Measurements from ENCODE around the gene EPB41. TPM values are rescaled to one million over a fixed set of nuclear protein-coding genes. Genes with fewer than 3 reads are reported as not detected.

The EPB41 gene
- total and polyA plus RNA-seq, 2 experiments from 2014 or later: 13.2 to 60.8 TPM

GRCh38 chr1:29162025-29162424 lies 247.7 kb downstream of the EPB41 start:
- H3K9me2 ChIP-seq (replicated peaks; ENCODE audit: insufficient read depth): no peaks in the 10 kb centered on the region
- no peak overlapping the region for H3K4me2 ChIP-seq
- H3K36me3 ChIP-seq (replicated peaks; ENCODE audit: insufficient read depth, low read depth): peaks cover 9% of the 10 kb centered on the region
- H4K20me1 ChIP-seq (ENCODE audit: insufficient read depth, poor library complexity, severe bottlenecking): peaks cover 67% of the 10 kb centered on the region
- no peaks in the 10 kb centered on the region for H3K9me3 ChIP-seq (ENCODE audit: low read depth)
- TF ChIP-seq EZH2 (IDR thresholded peaks at IDR 0.05; ENCODE audit: borderline replicate concordance): no peak
- no peak for TF ChIP-seq CTCF (IDR thresholded peaks at IDR 0.05; ENCODE audit: poor library complexity)
- no peak for TF ChIP-seq EZH2phosphoT487 (IDR thresholded peaks at IDR 0.05; ENCODE audit: low read depth, severe bottlenecking, unreplicated experiment)
- no peak for DNase-seq (ENCODE audit: low spot score)
- H3K27me3 ChIP-seq: no peaks in the 10 kb centered on the region
- peaks cover 44% of the 10 kb centered on the region for H3K4me1 ChIP-seq (ENCODE audit: insufficient read depth)
- peak overlapping the region; percentile 41 for H3K27ac ChIP-seq
- peaks cover 89% of the 10 kb centered on the region for H3K79me2 ChIP-seq
- 46% methylated on average over 4 of the region's 4 CpGs for WGBS (ENCODE audit: low lambda C conversion rate, missing lambda C conversion rate)
- H2AFZ ChIP-seq: no peak overlapping the region
- H3K4me3 ChIP-seq: no peak overlapping the region

- H4K20me1 ChIP-seq (ENCODE audit: insufficient read depth, poor library complexity, severe bottlenecking): peaks cover 73% of the 10 kb centered on the region
- no peak overlapping the region for H2AFZ ChIP-seq
- WGBS (ENCODE audit: low lambda C conversion rate, missing lambda C conversion rate): 78% methylated on average over 9 of the region's 9 CpGs
- H3K79me2 ChIP-seq: peaks cover 95% of the 10 kb centered on the region
- DNase-seq (ENCODE audit: low spot score): no peak
- no peaks in the 10 kb centered on the region for H3K9me2 ChIP-seq (replicated peaks; ENCODE audit: insufficient read depth)
- peaks cover 39% of the 10 kb centered on the region for H3K4me1 ChIP-seq (ENCODE audit: insufficient read depth)
- TF ChIP-seq EZH2phosphoT487 (IDR thresholded peaks at IDR 0.05; ENCODE audit: low read depth, severe bottlenecking, unreplicated experiment) (no peak), EZH2 (IDR thresholded peaks at IDR 0.05; ENCODE audit: borderline replicate concordance) (no peak)
- no peaks in the 10 kb centered on the region for H3K9me3 ChIP-seq (ENCODE audit: low read depth)
- no peak overlapping the region for H3K4me2 ChIP-seq
- H3K27ac ChIP-seq: peak overlapping the region; percentile 41
- H3K36me3 ChIP-seq (replicated peaks; ENCODE audit: insufficient read depth, low read depth): peaks cover 9% of the 10 kb centered on the region
- no peak overlapping the region for H3K4me3 ChIP-seq
- no peaks in the 10 kb centered on the region for H3K27me3 ChIP-seq
These were observed 248.2 kb downstream of the EPB41 start for GRCh38 chr1:29162476-29163138.

GRCh38 chr1:29164588-29164987 lies 250.2 kb downstream of the EPB41 start:
- Histone ChIP-seq H2AFZ (no peak overlapping the region), H3K27ac (peak overlapping the region; percentile 62), H3K36me3 (replicated peaks; ENCODE audit: insufficient read depth, low read depth) (no peaks in the 10 kb centered on the region), H3K9me3 (ENCODE audit: low read depth) (no peaks in the 10 kb centered on the region), H3K4me2 (no peak overlapping the region), H3K4me3 (no peak overlapping the region), H3K9me2 (replicated peaks; ENCODE audit: insufficient read depth) (no peaks in the 10 kb centered on the region), H4K20me1 (ENCODE audit: insufficient read depth, poor library complexity, severe bottlenecking) (peaks cover 92% of the 10 kb centered on the region), H3K27me3 (no peaks in the 10 kb centered on the region), H3K79me2 (peaks cover 97% of the 10 kb centered on the region), H3K4me1 (ENCODE audit: insufficient read depth) (peaks cover 34% of the 10 kb centered on the region)
- TF ChIP-seq EZH2 (IDR thresholded peaks at IDR 0.05; ENCODE audit: borderline replicate concordance): no peak
- no peak for TF ChIP-seq CTCF (IDR thresholded peaks at IDR 0.05; ENCODE audit: poor library complexity)
- no peak for TF ChIP-seq EZH2phosphoT487 (IDR thresholded peaks at IDR 0.05; ENCODE audit: low read depth, severe bottlenecking, unreplicated experiment)
- DNase-seq (ENCODE audit: low spot score): no peak
- 93% methylated on average over 4 of the region's 4 CpGs for WGBS (ENCODE audit: low lambda C conversion rate, missing lambda C conversion rate)

GRCh38 chr1:29166291-29166878 lies 252.0 kb downstream of the EPB41 start:
- Histone ChIP-seq H3K27ac (peak overlapping the region; percentile 76), H3K79me2 (peaks cover 97% of the 10 kb centered on the region), H4K20me1 (ENCODE audit: insufficient read depth, poor library complexity, severe bottlenecking) (peaks cover 97% of the 10 kb centered on the region), H3K27me3 (no peaks in the 10 kb centered on the region), H3K4me3 (no peak overlapping the region), H3K9me3 (ENCODE audit: low read depth) (no peaks in the 10 kb centered on the region), H3K36me3 (replicated peaks; ENCODE audit: insufficient read depth, low read depth) (no peaks in the 10 kb centered on the region), H3K4me2 (no peak overlapping the region), H3K9me2 (replicated peaks; ENCODE audit: insufficient read depth) (no peaks in the 10 kb centered on the region), H2AFZ (no peak overlapping the region), H3K4me1 (ENCODE audit: insufficient read depth) (peaks cover 40% of the 10 kb centered on the region)
- 52% methylated on average over 9 of the region's 9 CpGs for WGBS (ENCODE audit: low lambda C conversion rate, missing lambda C conversion rate)
- TF ChIP-seq EZH2phosphoT487 (IDR thresholded peaks at IDR 0.05; ENCODE audit: low read depth, severe bottlenecking, unreplicated experiment) (no peak), EZH2 (IDR thresholded peaks at IDR 0.05; ENCODE audit: borderline replicate concordance) (no peak), CTCF (IDR thresholded peaks at IDR 0.05; ENCODE audit: poor library complexity) (no peak)
- peak; percentile 63 for DNase-seq (ENCODE audit: low spot score)

All from hepatocyte (in vitro differentiated cells).